ENCODE data around the gene TMEM63A.

GRCh38 chr1:225874431-225874830, 7.7 kb downstream of the TMEM63A start:
- TF ChIP-seq POLR2AphosphoS5 (IDR thresholded peaks at IDR 0.05; ENCODE audit: insufficient read depth, low read depth, low read length) (no peak), GATA2 (IDR thresholded peaks at IDR 0.05; ENCODE audit: insufficient read depth, insufficient read length, low read depth, low read length) (no peak), CTCF (IDR thresholded peaks at IDR 0.05; ENCODE audit: extremely low read depth in 1 of 2, insufficient read depth in 1 of 2, low read depth in 1 of 2, low read length in 2 of 2) (no peak), POLR2A (IDR thresholded peaks at IDR 0.05; ENCODE audit: low read depth, low read length) (no peak)

Measured in endothelial cell of umbilical vein (primary cell).